Activated naive CD8-positive, alpha-beta T cell treated with anti-CD3 and anti-CD28 coated beads for 36 hours (primary cell): ENCODE data around the gene MMP12. TPM values are rescaled to one million over a fixed set of nuclear protein-coding genes. Genes with fewer than 3 reads are reported as not detected.

Source experiments
- DNase-seq: peaks from one replicate; pipeline ENCODE4 v3.0.0; 2021
- H3K27ac Mint-ChIP-seq: one replicate; pipeline ENCODE4 v1.8.0; 2022; ENCODE audit warnings: mild to moderate bottlenecking, moderate library complexity, mixed read lengths
- H3K27me3 Mint-ChIP-seq: one replicate; pipeline ENCODE4 v1.8.0; 2022; ENCODE audit warnings: mild to moderate bottlenecking, mixed read lengths
- H3K36me3 Mint-ChIP-seq: one replicate; pipeline ENCODE4 v1.8.0; 2021; ENCODE audit warnings: mild to moderate bottlenecking, mixed read lengths
- H3K4me1 Mint-ChIP-seq: one replicate; pipeline ENCODE4 v1.8.0; 2021; ENCODE audit warnings: mixed read lengths
- H3K4me3 Mint-ChIP-seq: one replicate; pipeline ENCODE4 v1.8.0; 2022; ENCODE audit warnings: mild to moderate bottlenecking, moderate library complexity, mixed read lengths
- H3K9me3 Mint-ChIP-seq: one replicate; pipeline ENCODE4 v1.8.0; 2022; ENCODE audit warnings: mixed read lengths
- total RNA-seq, 2 experiments: library from RNA; stranded (reverse); gene quantifications; one replicate each; pipeline ENCODE4 v1.2.3, GENCODE V29; 2021

Gene MMP12
- total RNA-seq, 2 experiments from 2014 or later: not detected

- Mint-ChIP-seq H3K36me3 (no peaks in the 10 kb centered on the region), H3K4me1 (no peaks in the 10 kb centered on the region), H3K4me3 (no peak overlapping the region), H3K27me3 (peaks cover 22% of the 10 kb centered on the region), H3K9me3 (no peaks in the 10 kb centered on the region), H3K27ac (no peak overlapping the region)
- DNase-seq: no peak
Observed at GRCh38 chr11:102832612-102833011, 42.2 kb downstream of the MMP12 start.

DNA sequence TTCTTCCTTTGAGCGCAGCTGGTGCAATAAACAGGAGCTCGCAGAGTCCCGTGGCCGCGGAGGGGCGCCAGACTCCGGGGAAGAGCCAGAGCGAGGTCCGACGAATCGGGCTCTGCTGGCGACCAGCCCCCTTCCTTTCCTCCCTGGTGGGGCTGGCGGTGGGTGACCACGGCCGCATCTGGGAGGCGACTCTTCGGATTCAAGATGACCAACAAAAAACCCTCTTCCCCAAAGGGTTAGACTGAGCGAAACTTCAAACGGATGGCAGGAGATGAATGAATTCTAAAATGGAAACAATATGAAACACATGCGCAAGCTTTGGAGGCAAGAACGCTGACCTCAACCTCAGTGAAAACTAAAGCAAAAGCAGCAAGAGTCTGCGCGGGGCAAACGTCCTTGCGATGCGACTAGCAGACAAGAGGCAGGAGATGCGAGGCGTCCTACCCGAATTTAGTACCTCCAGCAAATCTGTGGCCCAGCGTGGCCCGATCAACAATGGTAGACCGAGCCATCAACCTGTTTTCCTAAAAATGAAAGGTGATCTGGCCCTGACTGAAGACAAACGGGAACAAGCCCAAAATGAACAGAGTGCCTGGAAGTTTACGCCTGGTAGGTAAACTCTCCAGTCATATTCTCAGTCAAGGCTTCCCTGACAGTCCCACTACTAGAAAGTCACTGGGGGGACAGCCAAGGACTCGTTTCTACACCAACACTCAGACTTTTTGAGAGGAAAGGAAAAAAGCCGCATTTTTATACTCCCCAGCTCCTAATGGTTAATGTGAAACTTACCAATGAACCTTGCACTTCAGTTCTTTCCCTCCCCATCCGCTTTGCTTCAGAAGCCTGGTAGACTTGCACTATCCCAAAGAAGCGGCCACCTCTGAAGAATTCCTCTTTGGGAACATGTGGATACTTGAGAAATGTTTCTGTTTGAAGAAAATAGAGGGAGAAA lies 43.0 kb downstream of the MMP12 start:
- no peaks in the 10 kb centered on the region for H3K36me3 Mint-ChIP-seq
- H3K4me3 Mint-ChIP-seq: peak overlapping the region; percentile 27
- no peak overlapping the region for H3K27ac Mint-ChIP-seq
- H3K27me3 Mint-ChIP-seq: peaks cover 28% of the 10 kb centered on the region
- H3K9me3 Mint-ChIP-seq: no peaks in the 10 kb centered on the region
- peak; percentile 11 for DNase-seq
- no peaks in the 10 kb centered on the region for H3K4me1 Mint-ChIP-seq

- no peaks in the 10 kb centered on the region for H3K4me1 Mint-ChIP-seq
- H3K27ac Mint-ChIP-seq: no peak overlapping the region
- H3K9me3 Mint-ChIP-seq: no peaks in the 10 kb centered on the region
- H3K4me3 Mint-ChIP-seq: no peak overlapping the region
- DNase-seq: no peak
- peaks cover 31% of the 10 kb centered on the region for H3K27me3 Mint-ChIP-seq
- H3K36me3 Mint-ChIP-seq: no peaks in the 10 kb centered on the region
Observed at GRCh38 chr11:102831128-102831488, 43.7 kb downstream of the MMP12 start.

GRCh38 chr11:102830001-102830727 lies 44.6 kb downstream of the MMP12 start:
- no peak overlapping the region for H3K4me3 Mint-ChIP-seq
- no peak overlapping the region for H3K27ac Mint-ChIP-seq
- H3K9me3 Mint-ChIP-seq: no peaks in the 10 kb centered on the region
- H3K27me3 Mint-ChIP-seq: peaks cover 31% of the 10 kb centered on the region
- H3K36me3 Mint-ChIP-seq: no peaks in the 10 kb centered on the region
- no peak for DNase-seq
- no peaks in the 10 kb centered on the region for H3K4me1 Mint-ChIP-seq

DNA sequence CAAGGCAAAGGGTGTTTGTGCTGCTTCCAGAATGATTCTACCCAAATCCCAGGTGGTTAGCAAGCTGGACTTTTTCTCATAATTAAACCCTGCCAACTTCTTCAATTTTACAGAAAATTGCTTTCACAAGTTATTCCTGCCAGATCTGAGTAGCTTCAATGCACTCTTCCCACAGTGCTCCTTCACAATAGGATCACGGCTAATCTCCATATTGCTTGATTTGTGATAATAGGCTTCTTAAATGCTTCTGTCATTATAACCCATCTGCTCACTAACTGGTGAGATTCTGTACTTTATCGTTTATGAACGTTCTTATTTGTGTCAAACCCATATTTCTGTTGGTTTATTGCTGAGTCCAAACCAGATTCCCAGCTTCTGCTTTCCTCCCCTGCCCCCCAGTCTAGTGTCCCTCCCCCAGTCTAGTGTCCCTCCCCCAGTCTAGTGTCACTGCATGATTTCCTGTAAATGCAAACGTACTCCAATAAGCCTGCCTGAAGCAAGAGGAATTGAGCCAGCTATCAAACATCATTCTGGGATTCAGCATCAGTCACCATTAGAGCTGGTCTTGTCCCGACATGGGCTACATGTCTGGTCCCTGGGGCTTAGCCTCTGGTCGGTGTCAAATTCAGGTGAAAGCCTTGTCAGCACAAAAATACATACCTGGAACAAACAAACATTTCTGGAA lies 45.3 kb downstream of the MMP12 start:
- H3K36me3 Mint-ChIP-seq: no peaks in the 10 kb centered on the region
- no peaks in the 10 kb centered on the region for H3K9me3 Mint-ChIP-seq
- no peak overlapping the region for H3K4me3 Mint-ChIP-seq
- H3K27ac Mint-ChIP-seq: no peak overlapping the region
- DNase-seq: no peak
- peaks cover 27% of the 10 kb centered on the region for H3K27me3 Mint-ChIP-seq
- no peaks in the 10 kb centered on the region for H3K4me1 Mint-ChIP-seq

DNA sequence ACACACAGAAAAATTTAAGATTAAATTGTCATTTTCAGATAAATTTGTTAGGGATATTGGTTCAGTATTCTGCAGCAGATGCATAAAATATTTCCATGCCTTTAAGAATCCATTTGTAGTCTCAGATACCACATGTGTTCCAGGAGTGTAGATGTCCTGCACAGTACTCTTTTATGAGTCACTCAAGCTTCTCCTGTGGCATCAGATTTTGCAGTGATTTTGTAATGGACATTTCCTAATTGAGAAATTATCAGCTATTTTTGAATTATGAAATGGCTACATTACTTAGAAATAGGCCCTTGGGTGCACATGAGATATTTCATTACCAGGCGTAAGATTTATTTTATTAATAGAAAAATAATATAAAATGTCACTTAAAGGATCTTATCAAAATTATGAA lies 50.2 kb downstream of the MMP12 start:
- no peaks in the 10 kb centered on the region for H3K9me3 Mint-ChIP-seq
- H3K27me3 Mint-ChIP-seq: peaks cover 9% of the 10 kb centered on the region
- H3K4me1 Mint-ChIP-seq: no peaks in the 10 kb centered on the region
- no peak for DNase-seq
- H3K27ac Mint-ChIP-seq: no peak overlapping the region
- no peaks in the 10 kb centered on the region for H3K36me3 Mint-ChIP-seq
- no peak overlapping the region for H3K4me3 Mint-ChIP-seq

GRCh38 chr11:102819491-102819890 lies 55.3 kb downstream of the MMP12 start:
- no peak for DNase-seq
- peaks cover 4% of the 10 kb centered on the region for H3K27me3 Mint-ChIP-seq
- H3K36me3 Mint-ChIP-seq: no peaks in the 10 kb centered on the region
- no peak overlapping the region for H3K4me3 Mint-ChIP-seq
- H3K27ac Mint-ChIP-seq: no peak overlapping the region
- H3K4me1 Mint-ChIP-seq: no peaks in the 10 kb centered on the region
- H3K9me3 Mint-ChIP-seq: peaks cover 16% of the 10 kb centered on the region

DNA sequence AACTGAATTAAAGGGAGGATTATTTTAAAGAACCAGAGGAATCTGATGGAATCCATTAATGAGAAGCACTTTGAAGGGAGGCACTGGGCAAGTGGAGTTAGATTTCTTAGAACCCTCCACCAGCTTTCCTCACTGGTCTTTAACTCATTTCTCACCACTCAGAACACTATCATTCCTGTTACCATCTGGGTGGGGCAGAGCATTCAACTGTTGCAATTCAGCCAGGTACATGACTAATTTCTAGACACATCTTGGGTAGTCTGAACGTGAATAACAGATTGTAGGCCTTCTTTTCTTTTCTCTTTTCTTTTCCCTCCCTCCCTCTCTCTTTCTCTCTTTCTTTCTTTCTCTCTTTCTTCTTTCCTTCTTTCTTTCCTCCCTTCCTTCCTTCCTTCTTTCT lies 61.3 kb downstream of the MMP12 start:
- Mint-ChIP-seq H3K27me3 (peaks cover 4% of the 10 kb centered on the region), H3K27ac (no peak overlapping the region), H3K4me1 (no peaks in the 10 kb centered on the region), H3K4me3 (no peak overlapping the region), H3K36me3 (no peaks in the 10 kb centered on the region), H3K9me3 (peaks cover 18% of the 10 kb centered on the region)
- no peak for DNase-seq

Other genes with a start within 250 kb of the MMP12 start
- gene MMP20, start 249.7 kb downstream of the MMP12 start, total RNA-seq: not detected
- gene MMP27, start 169.2 kb downstream of the MMP12 start, total RNA-seq: not detected
- gene MMP8, start 150.0 kb downstream of the MMP12 start, total RNA-seq: under 1 TPM in 1 of 2 experiments, not detected in 1; 0.14 TPM
- gene MMP10, start 94.4 kb downstream of the MMP12 start, total RNA-seq: not detected
- not detected for gene MMP1, start 76.8 kb downstream of the MMP12 start, total RNA-seq
- gene MMP3, start 31.4 kb downstream of the MMP12 start, total RNA-seq: not detected
- gene MMP13, start 80.8 kb upstream of the MMP12 start, total RNA-seq: not detected
- 100 to 1,000 TPM; 107 to 110 TPM for gene DCUN1D5, start 217.2 kb upstream of the MMP12 start, total RNA-seq
- 1 to 10 TPM; 3.0 to 3.2 TPM for gene DYNC2H1, start 234.4 kb upstream of the MMP12 start, total RNA-seq